ENCODE measurements around the gene ISG20L2. TPM values are rescaled to one million over a fixed set of nuclear protein-coding genes. Genes with fewer than 3 reads are reported as not detected.
A peak's percentile ranks its signal among the peaks of the same experiment; 100 is the strongest.

ISG20L2 gene
- polyA plus RNA-seq, 1 donor, result 23.3 TPM

DNA sequence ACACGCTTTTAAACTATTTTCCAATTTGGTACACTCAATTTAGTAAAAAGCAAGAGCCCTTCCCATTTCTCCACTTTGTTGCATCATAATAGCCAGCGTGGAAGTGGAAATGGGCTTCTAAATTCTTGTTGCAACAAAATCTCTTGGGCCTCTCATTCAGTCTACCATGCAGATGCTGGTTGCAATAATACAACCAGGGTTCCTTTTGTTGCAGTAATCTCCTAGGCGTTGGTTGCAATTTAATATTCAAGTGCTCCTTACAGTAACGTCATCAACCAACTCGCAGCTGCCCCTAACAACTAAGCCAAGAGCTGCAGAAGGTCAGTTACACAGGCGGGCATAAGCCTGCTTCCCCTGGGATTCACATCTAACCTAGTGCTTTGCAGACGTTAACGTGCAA is 25.7 kb upstream of the ISG20L2 start:
- no peak for DNase-seq (ENCODE audit: low read depth)

DNA sequence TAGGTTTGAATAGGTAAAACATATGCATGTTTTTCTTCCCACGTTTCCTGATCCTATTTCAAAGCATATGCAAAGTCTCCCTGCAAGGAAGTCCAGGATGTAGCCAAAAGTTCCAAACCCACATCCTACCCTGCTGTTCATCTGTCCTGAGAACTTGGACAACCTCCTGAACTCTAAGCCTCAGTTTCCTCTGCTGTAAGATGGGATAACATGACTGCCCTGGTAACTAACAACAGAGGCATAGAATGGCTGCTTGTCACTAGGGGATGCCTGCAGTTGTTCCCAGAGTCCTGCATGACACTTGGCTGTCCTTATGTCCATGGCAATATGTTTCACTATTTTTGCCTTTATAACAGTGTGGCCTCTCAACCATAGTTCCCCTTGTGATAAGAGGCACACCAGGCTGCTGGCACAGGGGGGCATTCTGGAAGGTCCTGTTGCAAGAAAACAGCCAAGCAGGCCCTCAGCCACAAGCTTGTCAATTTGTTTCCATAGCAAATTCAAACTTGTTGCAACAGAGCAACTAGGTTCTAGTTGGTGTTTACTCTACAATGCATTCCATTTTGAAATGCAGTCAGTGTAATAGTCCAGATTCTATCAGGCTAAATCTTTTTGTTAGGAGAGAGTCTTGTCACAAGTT is 24.4 kb upstream of the ISG20L2 start:
- DNase-seq (ENCODE audit: low read depth), result no peak

DNA sequence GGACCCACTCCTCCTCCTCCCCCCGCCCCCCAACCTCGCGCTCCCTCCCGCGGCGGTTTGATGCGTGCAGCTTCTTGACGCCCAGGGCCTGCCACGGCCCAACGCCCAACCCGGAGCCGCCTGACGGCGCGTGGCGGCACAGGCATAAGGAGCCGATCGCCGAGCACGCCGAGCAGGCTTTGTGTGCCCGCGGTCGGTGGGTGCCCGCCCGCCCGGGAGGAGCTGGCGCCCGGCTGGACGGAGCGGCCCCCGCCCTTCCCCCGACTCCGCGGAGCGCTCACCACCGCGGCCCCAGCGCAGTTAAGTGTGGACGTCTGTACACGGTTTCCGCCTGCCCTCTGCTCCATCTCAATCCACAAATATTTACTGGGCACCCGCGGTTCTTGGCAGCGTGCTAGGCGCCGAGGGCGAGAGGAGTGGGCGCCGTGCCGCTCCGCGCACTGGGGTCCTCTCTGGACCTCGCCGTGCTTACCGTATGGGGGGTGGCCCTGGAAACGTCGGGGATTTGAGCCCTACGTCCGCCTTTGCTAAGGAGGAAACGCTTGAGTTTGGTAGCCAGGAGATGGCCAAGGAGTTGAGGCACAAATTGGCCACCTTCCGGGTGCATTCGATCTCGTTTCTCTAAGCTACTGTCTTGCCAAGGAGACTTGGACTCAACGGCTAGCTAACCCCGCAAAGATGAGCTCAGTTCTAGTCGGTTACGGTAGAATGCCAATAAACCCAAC is 23.4 kb upstream of the ISG20L2 start:
- peak; percentile 88 for DNase-seq (ENCODE audit: low read depth)

DNA sequence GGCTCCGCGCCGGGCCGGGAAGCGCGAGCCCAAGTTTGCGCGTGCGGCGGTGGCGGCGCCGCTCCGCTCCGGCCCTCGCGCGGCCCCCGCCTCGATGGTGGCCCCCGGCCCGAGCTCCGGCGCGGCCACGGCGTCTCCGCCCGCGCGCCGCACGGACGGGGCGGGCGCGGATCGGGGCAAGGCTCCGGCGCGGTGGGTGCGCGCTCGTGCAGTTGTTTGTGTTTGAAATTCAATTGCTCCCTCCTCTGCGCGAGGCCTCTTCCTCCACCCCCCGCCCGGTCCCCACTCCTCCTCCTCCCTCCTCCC is 22.8 kb upstream of the ISG20L2 start, which contains the start of gene HDGF:
TSS of gene HDGF (minus strand) at position 225 of the 306 bp plus-strand sequence. CDS start 246 bp downstream, outside the sequence.
- DNase-seq (ENCODE audit: low read depth), result no peak

DNA sequence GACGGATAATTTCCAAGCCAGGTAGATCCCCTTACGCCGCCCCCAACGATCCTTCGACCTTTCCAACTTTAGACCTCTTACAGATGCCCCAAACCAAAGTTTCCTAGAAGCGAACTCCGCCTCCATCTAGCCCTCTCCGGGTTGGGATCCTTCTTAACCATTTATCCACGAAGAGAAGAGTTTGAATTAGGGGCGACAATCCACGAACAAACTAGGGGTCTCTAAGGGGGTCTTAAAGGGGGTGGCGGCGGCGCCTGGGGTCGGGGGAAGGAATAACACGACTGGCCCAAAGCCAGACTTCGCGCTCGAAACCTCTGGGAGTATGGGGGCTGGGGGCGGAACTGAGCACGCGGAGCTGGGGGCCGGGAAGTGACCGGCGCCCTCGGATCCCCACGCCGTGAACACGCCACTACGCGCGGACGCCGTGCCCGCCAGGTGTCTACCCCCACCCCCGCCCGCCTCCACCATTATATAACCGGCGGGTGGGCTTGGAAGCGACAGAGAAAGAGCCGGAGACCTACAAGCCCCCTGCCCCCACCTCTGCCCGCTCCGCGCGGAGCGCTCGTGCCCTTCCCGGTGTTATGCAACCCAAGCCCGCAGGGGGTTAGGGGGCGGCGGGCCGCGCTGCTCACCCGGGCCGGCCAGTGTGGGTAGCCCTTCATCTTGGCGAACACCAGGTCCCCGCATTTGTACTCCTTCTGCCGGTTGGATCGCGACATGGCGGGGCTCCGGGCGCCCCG is 22.3 kb upstream of the ISG20L2 start:
- DNase-seq (ENCODE audit: low read depth), result no peak

DNA sequence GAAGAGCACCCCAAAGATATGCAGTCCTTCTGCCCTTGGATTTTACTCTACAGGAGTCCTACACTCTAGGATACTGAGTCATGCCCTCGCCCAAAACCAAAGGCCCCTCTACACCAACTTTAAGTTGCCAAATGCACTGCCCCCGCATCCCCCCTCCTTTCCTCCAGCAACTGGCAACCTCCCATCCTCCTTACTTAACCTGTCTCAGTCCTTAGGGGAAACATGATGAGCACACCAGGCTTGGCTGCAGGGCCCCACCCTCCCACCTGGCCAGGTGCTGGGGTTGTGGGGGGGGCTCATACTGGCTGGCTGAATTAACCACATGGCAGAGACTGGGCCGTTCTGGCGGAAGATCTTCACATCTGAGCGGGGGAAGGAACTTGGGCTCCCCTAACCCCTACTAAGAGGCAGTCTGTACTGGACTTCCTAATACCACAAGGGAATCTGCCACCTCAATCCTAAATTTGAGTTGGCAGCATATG is 21.7 kb upstream of the ISG20L2 start:
- DNase-seq (ENCODE audit: low read depth), result no peak

DNA sequence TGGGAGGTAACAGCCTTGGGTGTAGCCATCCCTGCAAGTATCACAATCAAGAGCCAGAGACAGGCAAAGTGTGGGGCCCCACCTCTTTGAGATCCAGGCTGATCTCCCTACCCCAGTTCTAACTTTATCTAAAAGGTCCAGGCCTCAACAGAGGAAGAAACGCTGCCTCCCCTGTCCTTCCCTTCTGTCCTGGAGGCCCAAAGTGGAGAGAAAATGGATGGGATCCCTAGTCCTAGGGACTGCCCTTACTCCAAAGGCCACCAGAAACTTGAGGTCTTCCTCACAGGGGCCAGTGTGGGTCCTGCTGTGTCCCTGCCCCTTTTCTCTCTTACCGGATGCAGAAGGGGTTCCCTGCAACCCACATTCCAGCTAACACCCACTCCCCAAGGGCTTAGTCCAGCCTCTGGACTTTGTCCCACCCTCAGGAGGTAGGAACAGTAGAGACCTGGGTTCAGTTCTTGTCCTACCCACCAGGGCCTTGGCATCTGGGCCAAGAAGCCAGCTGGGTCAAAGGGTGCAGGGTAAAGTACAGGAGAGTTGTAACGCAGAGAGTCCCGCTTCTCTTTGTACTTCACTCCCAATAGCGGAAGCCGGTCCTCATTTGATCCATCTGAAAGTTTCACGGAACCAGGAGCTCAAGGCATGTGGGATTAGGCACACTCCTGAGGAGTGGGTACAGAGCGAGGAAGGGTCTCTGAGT is 21.0 kb upstream of the ISG20L2 start:
- DNase-seq (ENCODE audit: low read depth), result no peak

DNA sequence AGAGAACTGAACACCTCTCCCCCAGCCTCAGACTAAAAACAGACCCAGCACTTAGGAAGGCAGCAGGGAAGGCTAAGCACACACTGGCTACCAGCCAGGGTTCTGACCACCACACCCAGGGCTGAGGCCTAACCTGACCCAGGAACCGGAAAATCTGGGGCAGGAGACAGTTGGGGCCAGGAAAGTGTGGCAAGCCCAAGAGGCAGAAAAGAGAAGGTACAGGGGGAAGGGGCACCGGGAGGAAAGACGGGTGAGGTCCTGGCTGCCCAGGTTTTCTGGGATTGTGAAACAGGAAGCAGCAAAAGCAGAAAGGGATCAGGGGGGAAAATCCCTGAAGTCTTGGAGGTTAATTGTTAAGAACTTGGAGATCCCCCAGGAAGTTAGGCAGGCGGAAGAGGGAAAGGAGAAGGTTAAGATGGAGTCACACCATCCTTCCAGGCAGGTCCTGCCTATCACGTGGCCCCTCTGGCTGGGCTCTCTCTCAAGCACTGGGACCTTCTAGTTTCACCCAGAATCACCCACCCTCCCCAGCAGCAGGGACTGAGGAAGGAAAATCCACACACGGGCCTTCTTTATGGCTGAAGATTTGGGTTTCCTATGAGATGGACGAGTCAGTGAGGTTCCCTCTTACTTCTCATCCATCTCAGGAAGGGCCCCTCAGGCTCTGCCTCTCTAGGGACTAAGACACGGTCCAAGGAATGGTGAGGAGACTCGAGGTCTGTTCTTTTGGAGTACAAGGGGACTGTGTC is 20.3 kb upstream of the ISG20L2 start:
- DNase-seq (ENCODE audit: low read depth), result no peak

DNA sequence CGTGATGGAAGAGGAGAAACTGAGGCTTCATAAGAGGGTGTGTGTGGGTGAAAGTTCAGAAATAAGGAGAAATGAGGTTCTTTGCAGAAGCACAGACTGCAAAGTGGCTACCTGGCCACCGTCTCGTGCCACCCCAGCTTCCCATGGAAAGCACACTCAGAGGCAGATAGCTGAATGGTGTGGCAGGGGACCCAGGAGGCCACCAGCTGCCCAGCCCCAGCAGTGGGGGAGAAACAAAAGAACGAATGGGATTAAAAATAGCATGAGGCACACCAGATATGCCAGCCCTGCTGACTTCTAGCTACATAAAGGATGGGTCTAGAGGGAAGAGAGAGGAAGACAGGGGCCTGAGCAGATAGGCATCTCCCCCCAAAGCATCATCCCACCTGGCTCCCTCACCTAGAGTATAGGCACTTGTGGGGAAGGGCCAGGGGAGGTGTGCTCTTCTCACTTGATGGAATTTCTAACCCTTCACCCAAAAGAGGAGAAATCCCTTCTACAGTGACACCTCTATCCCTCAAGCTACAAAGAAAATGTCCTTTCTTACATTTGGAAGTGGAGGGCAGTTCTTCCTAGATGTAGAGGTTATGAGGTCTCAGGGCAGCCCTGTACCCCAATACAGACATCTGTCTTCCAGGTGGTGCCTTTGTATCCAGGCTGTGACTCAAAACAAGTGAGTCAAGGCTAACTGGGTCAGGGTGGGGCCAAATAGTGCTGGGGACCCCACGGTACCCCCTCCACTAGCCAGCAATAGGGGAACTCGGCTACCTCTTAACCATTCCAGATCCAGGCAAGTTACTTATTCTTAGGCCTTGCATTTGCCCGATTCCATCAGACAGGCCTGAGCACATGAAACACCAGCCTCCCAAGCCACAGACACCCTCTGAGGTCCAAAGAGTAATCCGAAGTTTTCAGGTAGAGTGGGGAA is 19.4 kb upstream of the ISG20L2 start:
- no peak for DNase-seq (ENCODE audit: low read depth)

DNA sequence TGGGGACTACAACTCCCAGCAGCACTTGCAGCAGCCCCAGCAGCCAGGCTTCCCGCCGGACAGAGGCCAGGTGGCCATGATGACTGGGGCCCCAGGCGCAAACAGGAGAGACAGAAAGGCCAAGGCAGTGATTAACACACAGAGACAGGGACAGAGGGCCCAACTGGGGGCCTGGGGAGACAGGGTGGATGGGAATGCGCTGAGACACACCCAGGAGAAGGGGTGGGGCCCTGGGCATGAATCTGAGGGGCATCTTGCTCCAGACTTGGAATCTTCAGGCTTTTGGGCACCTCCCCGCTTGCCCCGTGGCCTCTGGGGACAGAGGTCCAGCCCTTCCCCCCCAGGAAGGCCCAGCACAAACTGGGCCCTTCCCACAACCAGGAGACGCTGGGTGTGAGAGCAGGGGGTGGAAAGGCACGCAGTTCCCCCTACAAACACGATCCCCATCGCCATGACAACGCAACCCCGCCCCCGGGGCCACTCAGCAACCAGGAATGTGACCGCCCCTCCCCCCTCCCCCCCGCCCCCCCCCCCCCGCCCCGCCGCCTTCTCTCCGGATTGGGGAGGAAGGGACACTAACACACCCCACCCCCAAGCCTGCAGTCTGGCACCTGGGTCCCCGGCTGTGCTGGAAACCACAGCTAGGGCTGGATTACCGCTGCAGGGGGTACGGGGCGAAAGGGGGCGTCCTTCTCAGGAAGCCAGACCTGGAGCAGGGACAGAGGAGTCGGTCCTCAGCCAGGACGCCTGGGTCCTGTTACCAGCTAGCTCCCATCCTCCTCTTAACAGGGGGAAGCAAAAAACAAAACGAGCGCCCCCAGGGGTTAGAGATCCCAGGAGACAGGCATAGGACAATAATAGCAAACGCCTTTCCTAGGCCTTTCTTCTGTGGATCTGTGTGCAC is 18.4 kb upstream of the ISG20L2 start:
- DNase-seq (ENCODE audit: low read depth), result peak; percentile 78

DNA sequence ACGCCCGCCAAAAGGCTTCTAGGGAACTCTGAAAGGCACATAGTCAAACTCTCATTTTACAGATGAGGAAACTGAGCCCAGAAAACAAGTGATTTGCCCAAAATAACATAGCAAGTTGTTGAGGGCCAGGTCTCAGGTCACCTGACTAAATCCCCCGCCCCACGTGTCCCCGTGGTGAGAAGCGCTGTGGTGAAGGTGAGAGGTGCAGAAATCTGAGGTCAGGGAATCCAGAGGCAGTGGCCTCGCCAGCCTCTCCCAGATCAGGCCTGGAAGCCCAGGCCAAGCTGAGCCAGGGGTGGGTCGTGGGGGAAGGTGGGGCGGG is 17.8 kb upstream of the ISG20L2 start:
- no peak for DNase-seq (ENCODE audit: low read depth)

DNA sequence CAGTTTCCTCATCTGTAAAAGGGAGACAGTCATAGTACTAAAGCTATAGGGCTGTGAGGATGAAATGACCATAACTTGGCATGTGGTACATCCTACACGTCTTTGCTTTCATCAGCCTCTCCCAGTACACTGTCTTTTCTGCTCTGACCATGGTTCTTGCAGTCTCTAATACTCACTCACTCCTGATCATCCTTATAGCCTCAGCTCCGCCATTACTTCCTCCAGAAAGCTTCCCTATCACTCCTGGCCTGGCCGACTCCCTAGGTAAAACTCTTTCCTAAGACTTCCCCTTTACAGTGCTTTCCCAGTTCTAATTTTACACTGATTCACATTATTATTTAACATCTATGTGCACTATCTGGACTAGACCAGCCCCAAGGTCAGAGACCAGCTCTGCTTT is 17.3 kb upstream of the ISG20L2 start:
- DNase-seq (ENCODE audit: low read depth), result no peak

DNA sequence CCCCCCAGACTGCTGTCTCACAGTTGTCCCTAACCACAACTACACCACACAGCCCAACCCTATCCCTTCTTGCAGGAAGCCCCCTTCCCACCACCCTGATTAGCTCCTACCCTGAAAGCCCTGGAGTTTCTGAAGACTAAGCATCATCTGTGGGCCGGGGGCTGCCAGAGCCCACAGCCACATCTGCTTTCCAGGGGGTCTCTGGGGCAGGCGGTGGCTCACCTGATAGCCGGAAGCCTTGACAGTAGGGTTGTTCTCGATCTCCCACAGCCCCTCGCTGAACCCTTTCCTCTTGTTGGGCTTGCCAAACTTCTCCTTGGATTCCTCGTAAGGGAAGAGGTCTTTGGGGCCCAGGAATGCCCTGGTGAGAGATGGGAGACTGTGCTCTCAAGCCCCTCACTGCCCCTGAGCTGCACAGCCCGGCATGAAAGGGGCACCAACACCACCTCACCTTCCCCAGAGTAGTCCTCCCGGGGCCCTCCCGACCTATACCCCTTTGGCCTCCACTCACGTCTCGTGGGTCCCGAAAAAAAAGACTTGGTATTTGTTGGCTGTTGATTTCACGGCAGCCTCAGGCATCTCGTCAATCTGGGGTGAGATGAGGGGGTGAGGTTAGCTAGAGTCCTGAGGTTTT is 16.3 kb upstream of the ISG20L2 start:
- DNase-seq (ENCODE audit: low read depth), result no peak

DNA sequence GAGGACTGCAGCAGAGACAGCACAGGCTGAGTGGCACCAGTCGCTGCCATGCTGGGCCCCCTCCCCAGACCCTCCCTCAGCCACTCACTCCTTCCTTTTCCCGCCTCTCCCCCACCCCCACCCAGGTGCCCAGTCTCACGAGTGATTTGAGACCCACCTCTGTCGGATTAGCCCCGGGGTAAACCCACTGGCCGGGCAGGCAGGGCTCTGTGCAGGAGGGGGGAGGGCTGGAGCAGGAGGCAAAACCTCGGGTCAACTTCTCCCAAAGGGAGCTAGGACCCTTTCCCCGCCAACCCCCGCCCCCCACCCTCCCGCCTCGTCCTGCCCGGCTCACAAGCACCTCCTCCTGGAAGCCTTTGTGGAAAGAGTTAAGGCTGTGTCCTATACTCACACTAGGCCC is 15.8 kb upstream of the ISG20L2 start:
- no peak for DNase-seq (ENCODE audit: low read depth)

DNA sequence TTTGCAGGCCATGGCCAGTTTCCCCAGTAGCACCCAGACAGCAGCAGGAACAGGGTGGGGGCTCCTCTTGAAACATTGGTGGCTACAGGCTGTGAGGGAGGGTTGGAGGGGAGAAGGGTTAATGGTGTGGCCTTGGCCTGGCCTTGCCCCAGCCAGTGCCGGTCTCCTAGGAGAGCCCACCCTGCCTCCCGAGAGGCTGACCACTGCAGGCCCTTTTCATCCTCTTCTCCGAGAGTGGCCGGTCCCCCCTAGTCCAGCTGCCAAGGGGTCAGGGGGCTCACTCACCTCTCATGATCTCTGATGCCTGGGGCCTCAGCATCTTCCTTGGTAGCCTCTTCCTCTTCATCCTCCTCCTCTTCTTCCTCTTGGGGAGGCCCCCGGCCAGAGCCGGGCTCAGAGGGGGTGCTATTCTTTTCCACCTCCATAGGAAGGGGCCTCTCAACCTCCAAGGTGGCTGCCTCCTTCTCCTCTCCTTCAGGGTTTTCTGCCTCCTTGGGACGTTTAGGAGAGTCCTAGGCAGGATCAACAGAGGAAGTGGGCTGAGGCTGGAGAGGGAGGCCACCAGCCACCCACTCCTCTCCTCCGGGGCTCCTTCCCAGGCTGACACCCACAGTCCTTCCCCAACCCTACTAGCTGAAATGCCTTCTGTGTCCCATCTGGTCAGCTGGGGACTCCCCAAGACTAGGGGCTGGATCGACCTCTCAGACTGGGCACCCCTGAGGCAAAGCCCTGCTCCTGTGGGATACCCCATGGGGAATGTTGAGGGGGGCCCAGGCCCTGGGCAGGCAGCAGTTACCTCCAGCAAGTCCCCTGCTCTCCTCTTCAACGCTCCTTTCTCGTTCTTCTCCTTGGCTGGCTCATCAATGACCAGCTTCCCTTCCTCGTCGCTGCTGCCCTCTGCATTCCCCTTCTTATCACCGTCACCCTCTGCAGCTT is 15.1 kb upstream of the ISG20L2 start:
- no peak for DNase-seq (ENCODE audit: low read depth)

DNA sequence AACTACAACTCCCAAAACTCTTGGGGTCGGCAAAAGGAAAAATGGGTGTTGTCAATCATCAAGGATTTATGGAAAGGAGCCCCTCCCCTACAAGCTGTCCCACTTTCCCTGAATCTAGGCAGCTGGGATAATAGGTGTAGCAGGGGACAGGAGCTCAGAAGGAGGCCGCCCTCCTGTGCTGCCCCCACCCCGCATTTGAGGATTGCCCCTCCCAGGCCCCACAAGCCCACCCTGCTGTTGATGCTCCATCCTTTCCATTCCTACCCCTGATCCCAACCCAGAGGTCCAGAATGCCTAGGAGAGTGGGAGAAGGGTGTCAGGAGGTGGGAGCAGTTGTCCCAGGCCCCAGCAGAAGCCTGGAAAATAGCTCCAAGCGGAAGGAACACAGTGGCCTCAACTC is 14.2 kb upstream of the ISG20L2 start:
- DNase-seq (ENCODE audit: low read depth), result no peak

DNA sequence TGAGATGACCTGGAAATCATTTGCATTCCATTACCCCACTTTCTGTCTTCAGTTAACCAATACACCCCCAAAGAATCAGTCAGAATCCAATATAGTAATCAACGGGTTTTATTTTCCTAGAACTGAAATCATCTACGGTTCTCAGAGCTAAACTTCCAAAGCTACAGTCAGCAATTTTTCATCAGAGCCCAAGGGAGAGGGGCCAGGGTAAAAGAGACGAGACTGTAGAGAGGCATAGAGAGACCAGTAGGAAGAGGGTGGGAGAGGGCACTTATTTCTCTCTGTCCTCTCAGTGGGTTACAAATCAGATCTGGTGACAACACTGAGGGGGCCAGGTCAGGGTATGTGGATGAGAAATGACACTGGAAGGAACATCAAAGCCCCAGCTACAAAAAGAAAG is 13.5 kb upstream of the ISG20L2 start:
- no peak for DNase-seq (ENCODE audit: low read depth)

DNA sequence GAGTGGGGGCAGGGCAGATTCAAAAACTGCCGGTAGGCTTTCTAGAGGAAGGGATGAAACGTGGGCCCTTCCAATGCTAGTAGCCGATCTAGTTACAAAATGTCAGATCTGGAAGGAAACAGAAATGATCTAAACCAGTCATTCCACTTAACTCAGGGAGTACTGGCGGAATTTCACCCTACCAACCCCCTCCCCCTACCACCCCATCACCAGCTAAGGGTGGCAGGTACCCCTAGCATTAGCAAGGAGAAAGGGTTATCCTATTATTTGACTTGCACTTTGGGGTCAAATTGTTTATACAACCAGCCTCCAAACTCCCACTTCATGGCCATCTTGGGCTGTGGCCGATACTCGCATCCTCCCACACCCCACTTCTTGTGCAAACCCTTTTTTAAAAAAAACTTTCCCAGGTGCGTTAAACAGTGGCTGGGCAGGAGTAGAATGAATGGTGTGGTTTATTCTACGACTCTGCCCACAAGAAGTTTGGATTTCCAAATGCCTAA is 13.0 kb upstream of the ISG20L2 start:
- no peak for DNase-seq (ENCODE audit: low read depth)

All from forelimb muscle (tissue), 1 donor.